Trophoblast cell (in vitro differentiated cells and primary cell): ENCODE measurements around the gene PELI2.

Experiments
- DNase-seq, 2 donors: peaks; one replicate each; pipeline ENCODE4 v3.0.0-alpha.2; 2016
- H2AFZ ChIP-seq: 2 replicates; pipeline ENCODE4 v1.6.1; 2013; ENCODE audit warnings: low read length, moderate library complexity, mild to moderate bottlenecking; ENCODE audit not compliant: insufficient read depth, poor library complexity
- H2AK5ac ChIP-seq: 2 replicates; pipeline ENCODE4 v1.6.1; 2013; ENCODE audit warnings: mild to moderate bottlenecking, low read length
- H2BK120ac ChIP-seq: 2 replicates; pipeline ENCODE4 v1.6.1; 2013; ENCODE audit warnings: low read length, mild to moderate bottlenecking, moderate library complexity; ENCODE audit not compliant: insufficient read depth, poor library complexity
- H2BK12ac ChIP-seq: 2 replicates; pipeline ENCODE4 v1.6.1; 2013; ENCODE audit warnings: mild to moderate bottlenecking, low read length, moderate library complexity
- H2BK5ac ChIP-seq: 2 replicates; pipeline ENCODE4 v1.6.1; 2013; ENCODE audit warnings: low read length, low read depth, moderate library complexity, mild to moderate bottlenecking; ENCODE audit not compliant: poor library complexity
- H3K14ac ChIP-seq: 2 replicates; pipeline ENCODE4 v1.6.1; 2013; ENCODE audit warnings: mild to moderate bottlenecking, low read length
- H3K18ac ChIP-seq: 2 replicates; pipeline ENCODE4 v1.6.1; 2013; ENCODE audit warnings: mild to moderate bottlenecking, low read length
- H3K23ac ChIP-seq: 2 replicates; pipeline ENCODE4 v1.6.1; 2013; ENCODE audit warnings: low read length
- H3K27ac ChIP-seq: 2 replicates; pipeline ENCODE4 v1.5.1; 2013; ENCODE audit warnings: low read depth, mild to moderate bottlenecking, inconsistent platforms, low read length, moderate library complexity
- H3K27me3 ChIP-seq: 2 replicates; pipeline ENCODE4 v1.6.1; 2013; ENCODE audit warnings: inconsistent platforms, mild to moderate bottlenecking, low read length, moderate library complexity; ENCODE audit not compliant: insufficient read depth
- H3K36me3 ChIP-seq, 2 experiments: 1 replicate in 1 of 2; 2 replicates in 1 of 2; pipeline ENCODE4 v1.6.1; 2013; ENCODE audit warnings: low read length in 2 of 2, mild to moderate bottlenecking in 2 of 2, moderate library complexity in 1 of 2; ENCODE audit not compliant: insufficient read depth in 2 of 2, control insufficient read depth in 1 of 2
- H3K4ac ChIP-seq: 2 replicates; pipeline ENCODE4 v1.6.1; 2013; ENCODE audit warnings: low read depth, mild to moderate bottlenecking, low read length, moderate library complexity
- H3K4me1 ChIP-seq, 2 experiments: 1 replicate in 1 of 2; 2 replicates in 1 of 2; pipeline ENCODE4 v1.6.1; 2013; ENCODE audit warnings: low read length in 2 of 2, mild to moderate bottlenecking in 2 of 2, moderate library complexity in 1 of 2; ENCODE audit not compliant: insufficient read depth in 2 of 2, control insufficient read depth in 1 of 2
- H3K4me2 ChIP-seq: 2 replicates; pipeline ENCODE4 v1.6.1; 2013; ENCODE audit warnings: inconsistent platforms, mild to moderate bottlenecking, low read length, moderate library complexity
- H3K4me3 ChIP-seq: 2 replicates; pipeline ENCODE4 v1.5.1; 2013; ENCODE audit warnings: mild to moderate bottlenecking, low read depth, low read length, inconsistent platforms
- H3K79me1 ChIP-seq: one replicate; pipeline ENCODE4 v1.6.1; 2013; ENCODE audit warnings: low read length
- H3K79me2 ChIP-seq: 2 replicates; pipeline ENCODE4 v1.6.1; 2013; ENCODE audit warnings: low read length, mild to moderate bottlenecking; ENCODE audit not compliant: control insufficient read depth, insufficient read depth, poor library complexity
- H3K9ac ChIP-seq: 2 replicates; pipeline ENCODE4 v1.6.1; 2013; ENCODE audit warnings: mild to moderate bottlenecking, low read length
- H3K9me3 ChIP-seq: 2 replicates; pipeline ENCODE4 v1.6.1; 2013; ENCODE audit warnings: low read depth, mild to moderate bottlenecking, control low read depth, inconsistent platforms, low read length; ENCODE audit not compliant: insufficient read depth
- H4K12ac ChIP-seq: 2 replicates; pipeline ENCODE4 v1.6.1; 2013; ENCODE audit warnings: low read depth, mild to moderate bottlenecking, low read length, moderate library complexity
- H4K8ac ChIP-seq: 2 replicates; pipeline ENCODE4 v1.6.1; 2013; ENCODE audit warnings: low read depth, mild to moderate bottlenecking, low read length, moderate library complexity
- H4K91ac ChIP-seq: one replicate; pipeline ENCODE4 v1.6.1; 2013; ENCODE audit warnings: low read depth, mild to moderate bottlenecking, low read length, moderate library complexity
- WGBS: extraction: QIAGEN DNeasy Blood & Tissue Kit; methylation state at CpG from one replicate; pipeline ENCODE4 v1.1.7; 2013; ENCODE audit warnings: missing lambda C conversion rate; ENCODE audit not compliant: insufficient read length, insufficient coverage; ENCODE audit errors: extremely low coverage; 5-methylcytosine and 5-hydroxymethylcytosine counted together

PELI2 gene

DNA sequence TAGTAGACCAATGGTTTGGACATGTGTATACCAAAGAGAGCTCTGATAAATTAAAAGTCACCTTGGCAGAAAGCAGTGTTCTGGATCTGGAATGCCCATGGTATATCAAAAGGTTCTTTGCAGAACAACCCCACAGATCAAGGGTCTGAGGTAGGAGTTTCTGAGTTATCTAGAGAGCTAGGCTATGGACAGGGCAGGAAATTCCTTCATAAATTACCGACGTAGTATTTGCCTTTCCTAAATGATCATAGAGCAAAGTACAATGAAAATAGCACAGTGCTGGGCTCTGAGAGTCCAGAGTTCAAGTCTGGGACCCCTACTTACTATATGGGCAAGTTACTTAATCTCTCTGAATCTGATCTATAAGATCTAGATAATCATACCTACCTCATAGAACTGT lies 35.3 kb upstream of the PELI2 start:
- Histone ChIP-seq H3K4ac (no peak overlapping the region), H3K79me1 (no peaks in the 10 kb centered on the region), H3K4me1 (peaks cover 0 to 3% of the 10 kb centered on the region in 2 experiments), H2BK12ac (no peak overlapping the region), H2BK5ac (no peak overlapping the region), H3K27me3 (no peaks in the 10 kb centered on the region), H2AK5ac (no peak overlapping the region), H3K36me3 (no peaks in the 10 kb centered on the region), H3K18ac (no peak overlapping the region), H3K4me3 (no peak overlapping the region), H3K14ac (no peak overlapping the region), H3K9ac (no peak overlapping the region), H2BK120ac (no peak overlapping the region), H3K4me2 (no peak overlapping the region), H3K23ac (no peak overlapping the region), H4K8ac (no peak overlapping the region), H3K79me2 (no peaks in the 10 kb centered on the region), H2AFZ (no peak overlapping the region), H3K27ac (no peak overlapping the region), H4K12ac (no peak overlapping the region), H3K9me3 (no peaks in the 10 kb centered on the region), H4K91ac (no peak overlapping the region)
- WGBS = no CpG with 5 or more reads among the region's 2 CpGs
- no peak for DNase-seq

DNA sequence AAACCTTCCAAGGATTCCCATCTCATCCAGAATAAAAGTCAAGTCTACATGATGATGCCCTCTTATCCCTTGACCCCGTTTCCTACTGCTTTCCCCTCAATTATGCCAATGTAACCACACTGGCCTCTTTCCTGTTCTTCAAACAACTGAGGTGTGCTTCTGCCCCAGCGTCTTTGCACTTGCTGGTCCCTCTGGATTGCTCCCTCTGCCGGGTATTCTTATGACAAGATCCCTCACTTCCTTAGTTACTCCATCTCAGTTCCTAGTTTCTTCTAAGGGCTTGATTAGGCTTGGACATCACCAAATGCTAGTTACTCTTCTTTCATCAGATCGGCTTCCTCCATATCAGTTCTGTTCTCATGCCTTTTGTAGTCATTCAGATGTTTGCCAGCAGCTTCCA lies 32.7 kb upstream of the PELI2 start:
- H2BK5ac ChIP-seq = no peak overlapping the region
- DNase-seq = no peak
- no peak overlapping the region for H3K9ac ChIP-seq
- no peak overlapping the region for H4K91ac ChIP-seq
- H3K4me3 ChIP-seq = no peak overlapping the region
- no peak overlapping the region for H4K8ac ChIP-seq
- no peak overlapping the region for H3K14ac ChIP-seq
- no peaks in the 10 kb centered on the region for H3K27me3 ChIP-seq
- WGBS = no CpG with 5 or more reads among the region's 4 CpGs
- no peak overlapping the region for H4K12ac ChIP-seq
- no peak overlapping the region for H3K18ac ChIP-seq
- H2BK120ac ChIP-seq = no peak overlapping the region
- H3K27ac ChIP-seq = no peak overlapping the region
- H3K79me1 ChIP-seq = no peaks in the 10 kb centered on the region
- H2AFZ ChIP-seq = no peak overlapping the region
- no peak overlapping the region for H2AK5ac ChIP-seq
- H3K9me3 ChIP-seq = no peaks in the 10 kb centered on the region
- H3K4ac ChIP-seq = no peak overlapping the region
- H3K4me2 ChIP-seq = no peak overlapping the region
- H3K79me2 ChIP-seq = no peaks in the 10 kb centered on the region
- peaks cover 0 to 3% of the 10 kb centered on the region in 2 experiments for H3K4me1 ChIP-seq
- no peaks in the 10 kb centered on the region for H3K36me3 ChIP-seq
- H2BK12ac ChIP-seq = no peak overlapping the region
- H3K23ac ChIP-seq = no peak overlapping the region

DNA sequence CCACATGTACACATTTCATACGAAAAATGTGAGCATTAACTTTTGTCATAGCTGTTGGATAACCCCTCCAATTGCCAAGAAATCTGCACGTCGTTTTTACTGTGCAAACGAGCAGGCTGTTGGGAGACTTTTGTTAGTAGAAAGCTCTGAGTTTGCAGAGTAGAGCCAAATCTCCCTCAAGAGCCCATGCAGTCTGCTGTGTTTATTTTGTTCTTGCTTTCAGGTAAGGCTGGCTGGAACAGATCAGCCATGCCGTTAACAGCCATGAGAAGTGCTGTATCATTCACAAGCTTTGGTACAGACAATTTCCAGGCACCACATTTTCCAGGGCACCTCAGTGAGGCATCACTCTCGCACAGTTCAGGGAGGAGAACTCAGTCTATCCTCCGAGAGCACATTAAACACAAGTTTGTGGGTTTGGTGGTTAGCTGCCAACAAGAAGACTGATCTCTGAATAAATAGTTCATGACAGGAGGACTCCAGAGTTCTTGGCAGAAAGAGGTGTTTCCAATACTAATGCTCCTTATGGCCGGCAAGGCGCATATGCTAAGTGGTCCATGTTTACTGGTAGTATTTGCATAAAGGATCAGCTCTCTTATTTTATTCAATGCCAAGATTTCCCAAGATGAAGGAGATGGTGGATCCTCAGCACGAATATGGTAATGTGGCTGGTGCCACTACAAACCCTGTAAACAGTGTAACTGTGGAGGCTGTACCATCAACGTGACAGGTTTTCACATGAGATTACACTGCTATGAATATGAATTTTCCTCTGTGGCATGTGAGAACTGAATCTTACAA lies 30.3 kb upstream of the PELI2 start:
- Histone ChIP-seq H4K8ac (no peak overlapping the region), H3K4me2 (no peak overlapping the region), H3K9me3 (no peaks in the 10 kb centered on the region), H4K91ac (no peak overlapping the region), H3K27ac (no peak overlapping the region), H2BK5ac (no peak overlapping the region), H2BK120ac (no peak overlapping the region), H3K23ac (no peak overlapping the region), H3K79me2 (no peaks in the 10 kb centered on the region), H3K14ac (no peak overlapping the region), H3K36me3 (no peaks in the 10 kb centered on the region), H2AK5ac (no peak overlapping the region), H3K27me3 (no peaks in the 10 kb centered on the region), H3K18ac (no peak overlapping the region), H2AFZ (no peak overlapping the region), H3K9ac (no peak overlapping the region), H3K4me1 (peaks cover 0 to 3% of the 10 kb centered on the region in 2 experiments), H4K12ac (no peak overlapping the region), H3K4me3 (no peak overlapping the region), H3K4ac (no peak overlapping the region), H3K79me1 (no peaks in the 10 kb centered on the region), H2BK12ac (no peak overlapping the region)
- DNase-seq = no peak
- WGBS = no CpG with 5 or more reads among the region's 11 CpGs

GRCh38 chr14:56088941-56089340 lies 29.3 kb upstream of the PELI2 start:
- Histone ChIP-seq H4K12ac (no peak overlapping the region), H2BK5ac (no peak overlapping the region), H3K27ac (no peak overlapping the region), H3K9me3 (no peaks in the 10 kb centered on the region), H3K27me3 (no peaks in the 10 kb centered on the region), H3K4ac (no peak overlapping the region), H2AK5ac (no peak overlapping the region), H3K4me1 (peaks cover 0 to under 1% of the 10 kb centered on the region in 2 experiments), H3K79me2 (no peaks in the 10 kb centered on the region), H3K23ac (no peak overlapping the region), H3K14ac (no peak overlapping the region), H4K8ac (no peak overlapping the region), H3K4me3 (no peak overlapping the region), H3K18ac (no peak overlapping the region), H4K91ac (no peak overlapping the region), H3K9ac (no peak overlapping the region), H2AFZ (no peak overlapping the region), H2BK12ac (no peak overlapping the region), H3K79me1 (no peaks in the 10 kb centered on the region), H3K36me3 (no peaks in the 10 kb centered on the region), H3K4me2 (no peak overlapping the region), H2BK120ac (no peak overlapping the region)
- WGBS = no CpG with 5 or more reads among the region's 3 CpGs
- DNase-seq = no peak
